Dermis blood vessel endothelial cell (primary cell): ENCODE results near the gene SET. TPM values are rescaled to one million over a fixed set of nuclear protein-coding genes. Genes with fewer than 3 reads are reported as not detected.
"Not testable (repeated sequence)": the region's sequence is repeated elsewhere in the genome, so short reads cannot be mapped to it uniquely, and the experiment has no call there.

Source experiments
- DNase-seq: peaks from one replicate; pipeline ENCODE4 v3.0.0; 2010
- total RNA-seq: library from RNA; depleted of rRNA; stranded (reverse); fragments of >200 nt; gene quantifications from 2 replicates; pipeline ENCODE4 v1.2.3, GENCODE V29; 2014

The SET gene, protein sequence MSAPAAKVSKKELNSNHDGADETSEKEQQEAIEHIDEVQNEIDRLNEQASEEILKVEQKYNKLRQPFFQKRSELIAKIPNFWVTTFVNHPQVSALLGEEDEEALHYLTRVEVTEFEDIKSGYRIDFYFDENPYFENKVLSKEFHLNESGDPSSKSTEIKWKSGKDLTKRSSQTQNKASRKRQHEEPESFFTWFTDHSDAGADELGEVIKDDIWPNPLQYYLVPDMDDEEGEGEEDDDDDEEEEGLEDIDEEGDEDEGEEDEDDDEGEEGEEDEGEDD
- total RNA-seq, result 512 and 600 TPM in 2 replicates

GRCh38 chr9:128688501-128689292 is at the start of gene SET:
Gene SET (plus strand): TSS chr9:128689222. CDS start chr9:128689583, 361 bp downstream.
- peak; percentile 95 for DNase-seq

GRCh38 chr9:128640603-128641002 is 48.4 kb upstream of the SET start:
- no peak for DNase-seq

DNA sequence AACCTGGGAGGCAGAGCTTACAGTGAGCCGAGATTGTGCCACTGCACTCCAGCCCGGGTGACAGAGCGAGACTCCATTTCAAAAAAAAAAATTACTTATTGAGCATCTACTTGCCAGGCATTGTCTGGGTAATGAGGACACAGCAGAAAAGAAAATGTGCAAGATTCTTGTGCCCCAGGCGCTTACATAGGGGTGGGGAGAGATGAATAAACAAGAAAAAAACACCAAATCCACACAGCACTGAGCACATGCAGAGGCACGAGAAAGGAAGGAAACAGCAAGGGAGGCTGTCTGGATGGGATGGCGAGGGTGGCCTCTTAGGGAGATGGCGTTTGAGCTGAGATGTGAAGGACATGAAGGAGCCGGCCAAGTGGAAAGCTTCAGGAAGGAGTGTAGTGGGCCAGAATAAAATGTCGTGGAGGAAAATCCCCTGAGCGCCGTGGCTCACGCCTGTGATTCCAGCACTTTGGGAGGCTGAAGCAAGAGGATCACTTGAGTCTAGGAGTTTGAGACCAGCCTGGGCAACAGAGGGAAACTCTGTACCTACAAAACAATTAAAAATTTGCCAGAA is 46.3 kb upstream of the SET start:
- no peak for DNase-seq

GRCh38 chr9:128643519-128644300 is 45.3 kb upstream of the SET start:
- DNase-seq, result no peak

- DNase-seq, result peak; percentile 76
These were observed 40.8 kb upstream of the SET start for GRCh38 chr9:128648206-128648605.

- no peak for DNase-seq
These were observed 37.2 kb upstream of the SET start for GRCh38 chr9:128651798-128652197.

GRCh38 chr9:128653908-128654307 is 35.1 kb upstream of the SET start:
- no peak for DNase-seq

- DNase-seq, result no peak
These were observed 34.5 kb upstream of the SET start for GRCh38 chr9:128654481-128654880.

- peak; percentile 96 for DNase-seq
These were observed 32.3 kb upstream of the SET start, which contains the start of gene DYNC2I2 for GRCh38 chr9:128656416-128657343. Gene DYNC2I2 (minus strand): TSS chr9:128656847. CDS start chr9:128656726, 121 bp downstream.

- DNase-seq, result no peak
These were observed 31.7 kb upstream of the SET start for GRCh38 chr9:128657344-128657704.

DNA sequence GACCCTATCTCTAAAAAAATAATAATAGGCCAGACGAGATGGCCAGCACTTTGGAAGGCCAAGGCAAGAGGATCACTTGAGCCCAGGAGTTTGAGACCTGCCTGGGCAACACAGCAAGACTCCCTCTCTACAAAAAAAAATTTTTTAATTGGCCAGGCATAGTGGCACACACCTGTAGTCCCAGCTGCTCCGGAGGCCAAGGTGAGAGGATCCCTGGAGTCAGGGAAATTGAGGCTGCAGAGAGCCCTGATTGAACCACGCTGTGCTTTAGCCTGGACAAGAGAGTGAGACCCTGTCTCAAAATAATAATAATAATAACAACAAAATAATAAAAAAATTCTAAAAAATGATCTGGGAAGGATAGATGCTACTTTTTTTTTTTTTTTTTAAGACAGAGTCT is 31.2 kb upstream of the SET start:
- DNase-seq, result no peak

- DNase-seq, result not testable (repeated sequence)
These were observed 22.5 kb upstream of the SET start for GRCh38 chr9:128666481-128666941.

GRCh38 chr9:128669786-128670185 is 19.2 kb upstream of the SET start:
- no peak for DNase-seq

- no peak for DNase-seq
These were observed 13.6 kb upstream of the SET start for GRCh38 chr9:128675382-128675781.

DNA sequence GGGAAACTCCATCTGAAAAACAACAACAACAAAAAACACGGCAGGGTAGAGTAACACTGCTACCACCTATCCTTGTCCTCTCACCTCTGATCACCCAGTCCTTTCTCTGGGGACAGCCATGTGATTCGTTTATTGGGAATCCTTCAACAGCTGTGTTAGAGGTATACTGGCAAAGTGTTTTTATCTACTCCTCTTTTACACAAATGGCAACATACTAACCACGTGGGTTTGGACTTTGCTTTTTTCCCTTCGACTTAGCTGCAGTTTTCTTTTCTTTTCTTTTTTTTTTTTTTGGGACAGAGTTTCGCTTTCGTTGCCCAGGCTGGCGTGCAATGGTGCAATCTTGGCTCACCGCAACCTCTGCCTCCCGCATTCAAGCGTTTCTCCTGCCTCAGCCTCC is 11.2 kb upstream of the SET start:
- DNase-seq, result no peak

DNA sequence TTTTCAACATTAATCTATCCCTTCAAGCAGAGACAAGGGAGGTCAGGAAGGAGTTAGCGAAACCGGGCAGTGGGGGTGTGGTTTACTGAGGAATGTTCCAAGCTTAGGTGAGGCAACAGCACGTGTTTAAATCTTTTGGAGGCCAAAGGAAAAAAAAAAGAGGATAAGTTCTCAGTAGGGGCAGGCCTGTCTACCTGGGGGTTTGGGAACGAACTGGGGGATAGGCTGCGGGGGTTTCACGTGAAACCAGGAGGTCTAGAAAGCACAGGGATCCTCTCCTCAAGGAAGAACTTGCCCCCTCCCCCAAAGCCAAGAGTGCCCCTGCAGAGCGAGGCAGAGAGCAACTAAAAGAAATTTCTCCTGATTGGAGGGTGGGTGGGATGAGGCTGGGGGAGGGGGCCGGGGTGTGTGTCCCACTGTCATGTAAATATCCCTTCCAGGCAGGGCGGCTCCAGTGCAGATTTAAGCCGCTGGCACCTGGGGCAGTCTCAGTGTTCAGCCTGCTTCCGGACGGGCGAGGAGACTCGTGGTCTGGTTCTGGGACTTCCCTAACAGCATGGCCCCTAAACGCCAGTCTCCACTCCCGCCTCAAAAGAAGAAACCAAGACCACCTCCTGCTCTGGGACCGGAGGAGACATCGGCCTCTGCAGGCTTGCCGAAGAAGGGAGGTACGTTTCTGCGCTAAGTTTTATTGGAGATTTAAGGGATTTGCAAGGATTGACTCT is 5.5 kb upstream of the SET start:
- peak; percentile 52 for DNase-seq

DNA sequence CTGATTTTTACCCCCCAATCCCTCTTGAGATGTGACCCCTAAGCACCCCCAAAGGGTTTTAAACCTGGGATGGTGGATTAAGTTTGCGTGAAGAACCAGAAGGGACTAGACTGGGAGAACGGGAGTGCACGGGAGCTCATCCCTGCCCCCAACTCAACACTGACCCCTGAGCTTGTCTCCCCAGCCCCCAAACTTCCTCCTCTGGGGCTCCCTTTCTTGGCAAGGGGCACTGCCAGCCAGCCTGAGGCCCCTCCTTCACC is 5.0 kb upstream of the SET start:
- no peak for DNase-seq

DNA sequence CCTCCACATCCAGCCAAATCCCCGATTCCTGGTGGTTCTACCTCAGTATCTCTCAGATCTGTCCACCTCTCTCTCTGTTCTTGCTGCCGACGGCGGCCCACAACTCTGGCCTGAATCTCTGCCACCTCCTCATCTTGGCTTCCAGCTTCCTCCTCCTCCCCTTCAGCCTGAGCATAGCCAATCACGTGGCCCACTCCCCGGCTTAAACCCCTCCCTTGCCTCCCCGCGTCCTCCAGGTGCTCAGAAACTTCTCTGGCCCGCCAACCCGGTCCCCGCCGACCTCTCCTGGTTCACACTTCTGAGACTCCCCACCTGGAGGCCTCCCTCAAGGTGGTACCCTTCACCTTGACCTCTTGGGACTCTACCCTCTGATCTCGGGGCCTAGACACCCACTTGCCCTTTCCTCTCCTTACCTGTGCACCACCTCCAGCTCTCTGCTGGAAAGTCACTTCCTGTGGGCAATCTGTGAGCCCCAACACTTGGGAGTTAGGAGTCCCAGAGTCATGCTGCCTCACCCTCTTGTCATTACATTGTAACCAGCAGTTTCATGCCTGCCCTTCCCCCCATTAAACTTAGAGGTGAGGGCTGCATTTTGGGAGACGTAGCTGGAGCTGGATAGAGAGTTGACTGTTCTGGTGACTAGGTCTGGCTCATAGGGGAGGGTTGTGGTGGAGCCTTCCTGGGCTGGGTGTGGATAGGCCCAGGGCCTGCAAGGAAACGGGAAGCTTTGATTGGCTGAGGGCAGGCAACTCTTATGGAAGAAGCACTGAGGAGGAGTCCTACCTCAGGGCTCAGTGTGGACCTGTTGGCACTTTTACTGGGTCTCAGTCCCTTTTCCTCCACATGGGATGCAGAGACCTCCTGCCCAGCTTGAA is 4.5 kb upstream of the SET start:
- peak; percentile 79 for DNase-seq

DNA sequence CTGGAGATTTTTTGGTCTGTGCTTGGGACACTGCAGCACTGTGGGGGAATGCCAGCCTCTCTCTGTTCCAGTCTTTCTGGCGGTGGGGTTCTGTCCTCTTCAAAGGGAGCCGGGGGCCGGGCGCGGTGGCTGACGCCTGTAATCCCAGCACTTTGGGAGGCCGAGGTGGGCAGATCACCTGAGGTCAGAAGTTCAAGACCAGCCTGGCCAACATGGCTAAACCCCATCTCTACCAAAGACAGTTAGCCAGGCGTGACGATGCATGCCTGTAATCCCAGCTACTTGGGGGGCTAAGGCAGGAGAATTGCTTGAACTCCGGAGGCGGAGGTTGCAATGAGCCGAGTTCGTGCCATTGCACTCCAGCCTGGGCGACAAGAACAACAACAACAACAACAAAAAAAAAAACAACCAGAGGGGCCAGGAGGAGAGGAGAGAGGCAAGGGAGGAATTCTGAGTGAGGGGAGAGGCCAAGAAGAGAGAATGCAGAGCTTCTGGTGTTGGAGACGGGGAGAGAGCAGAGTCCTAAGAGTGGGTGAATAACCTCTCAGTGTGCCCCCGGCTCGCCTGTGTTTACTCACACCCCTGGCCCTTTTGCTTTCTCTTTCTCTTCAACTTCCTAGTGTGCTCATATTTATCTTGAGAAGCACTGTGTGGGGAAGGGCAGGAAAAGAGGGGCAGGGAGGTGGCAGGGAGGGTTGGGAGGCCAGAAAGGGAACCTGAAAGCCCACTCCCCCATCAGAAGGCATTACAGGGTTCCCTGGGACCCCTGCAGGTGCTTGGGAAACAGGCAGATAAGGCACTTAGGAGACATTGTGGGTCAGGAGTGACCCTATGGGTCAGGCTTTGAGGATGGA is 3.2 kb upstream of the SET start:
- no peak for DNase-seq
